Ishikawa (cell line): Measurements from ENCODE around the gene UNC79.

Experiments
- CEBPB ChIP-seq: IDR thresholded peaks from 2 replicates; pipeline ENCODE4 v1.6.1; 2012
- CREB1 ChIP-seq: IDR thresholded peaks from 2 replicates; pipeline ENCODE4 v1.6.1; 2012; ENCODE audit warnings: low read depth
- EP300 ChIP-seq: IDR thresholded peaks from 2 replicates; pipeline ENCODE4 v1.6.1; 2012; ENCODE audit warnings: borderline replicate concordance
- FOXM1 ChIP-seq: IDR thresholded peaks from 2 replicates; pipeline ENCODE4 v1.6.1; 2012; ENCODE audit warnings: low read depth, borderline replicate concordance
- MAX ChIP-seq: IDR thresholded peaks from 2 replicates; pipeline ENCODE4 v1.6.1; 2012
- TAF1 ChIP-seq: IDR thresholded peaks from 2 replicates; pipeline ENCODE4 v1.6.1; 2012; ENCODE audit warnings: low read depth, mild to moderate bottlenecking
- ZBTB7A ChIP-seq: IDR thresholded peaks from 2 replicates; pipeline ENCODE4 v1.6.1; 2012; ENCODE audit warnings: low read depth

GRCh38 chr14:93727917-93728650 is 297.3 kb downstream of the UNC79 start:
- no peak for TF ChIP-seq TAF1
- no peak for TF ChIP-seq MAX
- no peak for TF ChIP-seq EP300
- no peak for TF ChIP-seq CREB1
- TF ChIP-seq ZBTB7A, result no peak
- TF ChIP-seq CEBPB, result no peak
- no peak for TF ChIP-seq FOXM1
